ACC112 (cell line): ENCODE results near the gene ANKRD39.

Source experiments
- H2AFZ ChIP-seq: fragments of 200-600 bp; sonication (generic); one replicate; pipeline ENCODE4 v1.6.0; 2017; ENCODE audit warnings: antibody characterized with exemption, low read length; ENCODE audit not compliant: unreplicated experiment
- H3K27ac ChIP-seq: fragments of 200-600 bp; sonication (generic); 2 replicates; pipeline ENCODE4 v1.5.1; 2014; ENCODE audit warnings: low read depth, mild to moderate bottlenecking, antibody characterized with exemption, low read length, moderate library complexity
- H3K27me3 ChIP-seq: fragments of 200-600 bp; sonication (generic); 2 replicates; pipeline ENCODE4 v1.6.1; 2014; ENCODE audit warnings: mild to moderate bottlenecking, antibody characterized with exemption, low read length, moderate library complexity, mixed read lengths; ENCODE audit not compliant: insufficient read depth
- H3K36me3 ChIP-seq: fragments of 200-600 bp; sonication (generic); 2 replicates; pipeline ENCODE4 v1.6.1; 2016; ENCODE audit warnings: mild to moderate bottlenecking, antibody characterized with exemption, low read length, moderate library complexity, mixed read lengths; ENCODE audit not compliant: insufficient read depth
- H3K4me1 ChIP-seq: fragments of 200-600 bp; sonication (generic); one replicate; pipeline ENCODE4 v1.6.1; 2016; ENCODE audit warnings: low read length, mixed read lengths; ENCODE audit not compliant: insufficient read depth, unreplicated experiment, control insufficient read depth
- H3K4me3 ChIP-seq: fragments of 200-600 bp; sonication (generic); 2 replicates; pipeline ENCODE4 v1.5.1; 2014; ENCODE audit warnings: mild to moderate bottlenecking, low read depth, low read length
- H3K79me2 ChIP-seq: fragments of 200-600 bp; sonication (generic); one replicate; pipeline ENCODE4 v1.6.0; 2016; ENCODE audit warnings: low read length; ENCODE audit not compliant: control insufficient read depth, unreplicated experiment, insufficient read depth

The ANKRD39 gene

DNA sequence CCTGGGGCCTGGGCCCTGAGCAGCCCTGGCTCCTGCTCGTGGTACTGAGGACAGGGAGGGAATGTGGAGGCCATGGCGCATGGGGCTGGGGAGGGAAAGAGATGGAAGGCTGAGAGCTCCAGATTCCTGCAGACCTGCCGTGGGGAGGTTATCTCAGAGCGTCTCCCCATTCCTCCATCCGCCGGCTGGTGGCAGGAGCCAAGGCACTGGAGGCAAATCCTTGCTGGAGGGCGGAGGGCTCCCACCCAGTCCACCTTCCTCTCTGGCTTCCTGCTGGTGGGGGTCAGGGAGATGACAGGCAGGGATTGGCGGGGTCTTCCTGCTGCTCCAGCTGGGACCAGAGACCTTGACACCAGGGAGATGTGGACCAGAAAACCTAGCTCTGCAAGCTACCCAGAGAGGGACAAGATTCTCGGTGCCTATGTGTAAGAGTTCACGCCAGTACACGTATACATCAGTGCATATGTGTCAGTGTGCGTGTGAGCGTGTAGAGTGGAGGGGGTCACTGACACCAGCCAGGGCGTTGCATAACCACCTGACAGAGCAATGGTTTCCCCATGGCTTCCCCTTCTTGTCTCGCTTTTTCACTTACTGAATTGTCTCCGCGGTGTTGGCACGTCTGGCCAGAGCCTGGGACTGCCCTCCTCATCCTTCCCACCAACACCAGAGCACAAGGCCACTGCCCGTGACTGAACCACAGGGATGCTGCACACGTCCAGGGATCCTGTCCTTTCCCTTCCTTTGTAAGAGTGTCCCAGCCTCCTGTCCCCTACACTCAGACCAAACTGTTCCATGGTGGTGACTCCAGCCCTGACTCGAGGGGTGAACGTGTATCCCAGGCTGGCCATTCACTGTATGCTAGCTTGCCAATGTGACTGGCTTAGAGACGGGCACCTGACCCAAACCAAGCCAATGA lies 27.9 kb upstream of the ANKRD39 start:
- H3K4me1 ChIP-seq: no peaks in the 10 kb centered on the region
- peaks cover 17% of the 10 kb centered on the region for H3K27me3 ChIP-seq

DNA sequence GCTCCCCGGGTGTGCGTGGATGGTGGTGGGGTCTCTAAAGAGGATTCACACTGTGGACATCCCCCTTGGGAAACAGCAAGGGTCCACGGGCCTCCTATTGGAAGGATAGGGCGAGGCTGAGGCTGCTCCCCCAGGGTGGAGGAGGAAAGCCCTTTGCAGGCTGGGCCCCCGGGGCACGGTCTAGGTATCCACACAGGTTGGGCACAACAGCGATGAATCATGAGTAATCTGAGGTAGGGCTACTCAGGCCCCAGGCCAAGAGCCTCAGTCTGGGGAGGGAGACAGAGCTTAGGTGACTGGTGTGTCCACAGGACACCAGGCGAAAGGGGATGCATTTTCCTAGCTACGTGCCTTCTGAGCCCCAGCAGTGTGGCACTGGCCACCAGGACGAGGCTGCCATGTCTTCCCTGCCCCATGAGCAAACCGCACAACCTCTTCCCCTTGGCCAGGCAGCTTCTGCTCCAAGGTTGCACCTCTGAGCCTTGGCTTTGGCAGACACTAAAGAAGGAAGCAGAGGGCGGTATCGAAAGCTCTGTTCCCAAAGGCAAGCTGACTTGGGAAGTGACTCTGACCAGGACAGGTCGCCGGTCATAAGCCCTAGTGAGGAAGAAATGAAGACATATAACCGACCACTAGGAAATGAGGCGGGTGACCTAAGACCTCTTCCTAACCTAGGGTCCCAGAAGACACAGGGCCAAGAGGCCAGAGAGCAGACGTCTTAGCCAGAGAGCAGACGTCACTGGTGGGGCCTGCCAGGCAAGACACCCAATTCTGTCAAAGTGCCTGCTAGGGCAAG lies 26.7 kb upstream of the ANKRD39 start:
- Histone ChIP-seq H3K36me3 (no peaks in the 10 kb centered on the region), H3K27me3 (peaks cover 17% of the 10 kb centered on the region), H3K4me3 (no peak overlapping the region), H3K27ac (no peak overlapping the region), H3K4me1 (no peaks in the 10 kb centered on the region), H3K79me2 (no peaks in the 10 kb centered on the region), H2AFZ (no peak overlapping the region)

More for the DNA sequence above, 27.9 kb upstream of the ANKRD39 start:
- no peak overlapping the region for H3K4me3 ChIP-seq
- no peaks in the 10 kb centered on the region for H3K36me3 ChIP-seq
- H2AFZ ChIP-seq: no peak overlapping the region
- H3K27ac ChIP-seq: no peak overlapping the region
- no peaks in the 10 kb centered on the region for H3K79me2 ChIP-seq

DNA sequence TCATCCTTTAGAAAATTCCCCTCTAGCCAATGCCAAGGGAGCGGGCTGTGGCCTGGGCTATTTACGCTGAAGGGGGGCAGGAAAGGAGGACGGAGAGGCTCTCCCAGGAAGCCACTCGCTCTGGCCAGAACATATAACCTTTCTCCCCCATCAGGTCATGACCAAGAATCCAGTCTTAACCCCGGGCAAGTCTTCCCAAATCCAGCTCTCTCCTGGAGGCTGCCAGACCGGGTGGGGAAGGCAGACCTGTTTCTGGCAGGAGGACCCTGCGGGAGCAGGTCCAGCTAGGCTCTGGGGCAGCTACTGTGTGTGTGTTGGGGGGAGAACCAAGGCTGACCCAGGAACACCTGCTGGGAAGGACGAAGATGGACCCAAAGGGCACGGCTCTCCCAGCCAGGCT lies 25.5 kb upstream of the ANKRD39 start:
- peaks cover 17% of the 10 kb centered on the region for H3K27me3 ChIP-seq
- no peaks in the 10 kb centered on the region for H3K79me2 ChIP-seq
- H3K36me3 ChIP-seq: no peaks in the 10 kb centered on the region
- H3K4me3 ChIP-seq: no peak overlapping the region
- H3K4me1 ChIP-seq: no peaks in the 10 kb centered on the region
- no peak overlapping the region for H3K27ac ChIP-seq
- no peak overlapping the region for H2AFZ ChIP-seq

DNA sequence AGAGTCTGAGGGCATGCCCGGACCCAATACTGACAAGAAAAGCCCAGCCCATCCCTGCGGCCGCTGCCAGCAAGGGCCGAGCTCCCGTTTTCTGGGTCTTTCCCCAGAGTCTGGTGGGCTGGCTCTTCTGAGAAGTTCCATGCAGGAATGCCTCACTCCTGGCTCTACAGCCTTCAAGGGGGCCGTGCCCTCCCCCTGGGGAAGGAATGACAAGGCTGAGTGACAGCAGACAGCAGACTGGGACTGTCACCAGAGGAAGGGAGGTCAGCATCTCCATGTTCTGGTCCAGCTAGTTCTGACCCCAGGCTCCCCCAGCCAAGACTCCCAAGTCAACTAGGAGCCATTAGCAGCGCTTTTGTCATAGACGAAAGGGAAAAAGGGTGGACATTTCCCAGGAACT lies 25.1 kb upstream of the ANKRD39 start:
- no peak overlapping the region for H3K4me3 ChIP-seq
- H2AFZ ChIP-seq: no peak overlapping the region
- H3K4me1 ChIP-seq: no peaks in the 10 kb centered on the region
- no peak overlapping the region for H3K27ac ChIP-seq
- H3K27me3 ChIP-seq: peaks cover 17% of the 10 kb centered on the region
- no peaks in the 10 kb centered on the region for H3K79me2 ChIP-seq
- no peaks in the 10 kb centered on the region for H3K36me3 ChIP-seq

DNA sequence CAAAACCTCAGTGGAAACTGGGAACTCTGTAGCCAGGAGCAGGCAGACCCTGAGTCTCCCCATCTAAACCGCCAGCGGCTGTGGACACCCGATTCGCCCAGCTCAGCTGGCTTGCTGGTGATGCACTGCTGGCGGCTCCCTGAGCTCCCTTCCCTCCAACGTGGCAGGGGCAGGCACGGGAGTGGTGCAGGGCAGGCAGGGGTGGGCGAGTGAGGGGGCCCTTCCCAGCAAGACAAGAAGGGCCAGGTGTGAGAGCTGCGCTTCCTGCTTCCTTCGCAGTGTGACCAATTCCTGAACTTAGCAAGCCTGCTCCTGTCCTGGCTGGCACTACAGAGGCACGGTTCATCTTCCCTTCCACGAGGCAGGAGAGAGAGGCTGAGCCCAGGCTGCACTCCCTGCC lies 24.4 kb upstream of the ANKRD39 start:
- no peaks in the 10 kb centered on the region for H3K4me1 ChIP-seq

DNA sequence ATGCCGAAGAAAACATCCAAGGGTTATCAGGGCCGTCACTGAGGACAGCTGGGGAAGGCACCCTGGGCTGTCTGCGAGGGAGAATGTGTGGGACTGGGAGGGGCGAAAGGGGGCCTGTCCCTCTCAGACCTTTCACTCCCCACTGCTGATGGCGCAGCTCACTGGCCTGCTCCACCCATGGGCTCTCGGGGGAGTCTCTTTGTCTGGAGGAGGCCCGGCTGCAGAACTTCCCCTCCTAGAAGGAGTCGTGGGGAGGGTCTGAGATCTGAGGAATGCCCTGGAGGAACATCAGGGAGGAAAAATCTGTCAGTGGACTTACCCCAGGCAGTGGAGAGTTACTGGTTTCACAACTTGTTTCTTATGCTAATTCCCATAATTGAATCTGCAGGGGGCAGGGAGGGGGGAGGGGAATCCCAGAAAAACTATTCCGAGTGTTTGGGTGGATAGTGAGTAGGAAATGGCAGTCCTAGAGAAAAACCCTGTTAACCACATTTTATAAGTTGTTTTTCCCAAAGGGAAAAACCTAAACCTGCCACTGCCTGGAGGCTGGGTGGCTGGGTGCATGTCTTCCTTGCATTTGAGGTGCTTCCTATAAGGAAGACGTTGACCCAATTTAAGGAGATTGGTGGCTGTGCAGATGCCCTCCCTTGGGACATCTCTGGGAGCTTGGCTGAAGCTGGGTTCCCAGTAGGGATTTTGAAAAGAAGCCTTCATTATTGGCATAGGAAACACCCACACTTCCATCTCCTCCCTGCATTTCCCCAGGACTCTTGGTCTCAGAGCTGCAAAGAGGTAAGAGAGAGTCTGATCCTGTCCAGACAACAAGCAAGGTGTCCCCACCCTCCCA lies 23.8 kb upstream of the ANKRD39 start:
- no peaks in the 10 kb centered on the region for H3K79me2 ChIP-seq
- H3K4me1 ChIP-seq: peaks cover under 1% of the 10 kb centered on the region
- H3K4me3 ChIP-seq: no peak overlapping the region
- no peaks in the 10 kb centered on the region for H3K36me3 ChIP-seq
- no peak overlapping the region for H2AFZ ChIP-seq
- no peak overlapping the region for H3K27ac ChIP-seq
- peaks cover 17% of the 10 kb centered on the region for H3K27me3 ChIP-seq

More for the DNA sequence above, 24.4 kb upstream of the ANKRD39 start:
- no peak overlapping the region for H3K4me3 ChIP-seq
- no peaks in the 10 kb centered on the region for H3K79me2 ChIP-seq
- peaks cover 17% of the 10 kb centered on the region for H3K27me3 ChIP-seq
- H3K27ac ChIP-seq: no peak overlapping the region
- no peaks in the 10 kb centered on the region for H3K36me3 ChIP-seq
- no peak overlapping the region for H2AFZ ChIP-seq

DNA sequence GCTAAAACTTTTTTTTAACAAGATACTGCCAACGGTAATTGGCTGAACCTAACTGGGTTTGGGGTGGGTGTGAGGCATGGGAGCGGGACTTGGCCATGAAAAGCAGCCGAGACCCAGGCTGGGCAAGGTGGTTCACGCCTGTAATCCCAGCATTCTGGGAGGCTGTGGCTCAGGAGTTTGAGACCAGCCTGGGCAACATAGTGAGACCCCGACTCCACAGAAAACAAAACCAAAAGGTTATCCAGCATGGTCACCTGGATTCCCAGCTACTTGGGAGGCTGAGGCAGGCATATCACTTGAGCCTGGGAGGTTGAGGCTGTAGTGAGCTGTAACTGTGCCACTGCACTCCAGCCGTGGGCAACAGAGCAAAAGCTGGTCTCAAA lies 23.1 kb upstream of the ANKRD39 start:
- Histone ChIP-seq H3K79me2 (no peaks in the 10 kb centered on the region), H3K36me3 (no peaks in the 10 kb centered on the region), H2AFZ (no peak overlapping the region), H3K4me1 (peaks cover 7% of the 10 kb centered on the region), H3K27me3 (peaks cover 17% of the 10 kb centered on the region), H3K4me3 (no peak overlapping the region), H3K27ac (no peak overlapping the region)

DNA sequence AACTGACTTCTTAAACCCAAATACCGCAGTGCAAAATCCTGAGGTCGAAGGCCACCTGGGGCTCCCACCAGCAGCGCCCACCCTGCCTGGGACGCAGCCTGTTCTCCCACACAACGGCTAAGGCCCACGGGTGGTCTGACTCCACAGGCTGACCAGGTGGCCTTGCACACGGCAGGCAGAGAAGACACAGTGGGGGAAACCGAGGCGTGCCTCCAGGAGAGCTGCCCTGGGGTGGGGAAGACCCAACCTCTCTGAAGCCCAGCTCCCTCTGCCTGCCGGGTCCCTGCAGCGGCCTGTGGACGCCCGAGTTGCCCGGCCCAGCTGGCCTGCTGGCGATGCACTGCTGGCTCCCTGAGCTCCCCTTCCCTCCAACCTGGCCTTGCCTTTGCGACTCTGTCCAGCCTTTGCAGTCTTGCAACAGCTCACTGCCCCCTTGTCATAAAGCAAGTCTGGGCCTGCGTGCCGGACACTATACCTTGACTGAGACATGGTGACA lies 21.8 kb upstream of the ANKRD39 start:
- Histone ChIP-seq H3K36me3 (no peaks in the 10 kb centered on the region), H2AFZ (no peak overlapping the region), H3K4me1 (peaks cover 7% of the 10 kb centered on the region)

DNA sequence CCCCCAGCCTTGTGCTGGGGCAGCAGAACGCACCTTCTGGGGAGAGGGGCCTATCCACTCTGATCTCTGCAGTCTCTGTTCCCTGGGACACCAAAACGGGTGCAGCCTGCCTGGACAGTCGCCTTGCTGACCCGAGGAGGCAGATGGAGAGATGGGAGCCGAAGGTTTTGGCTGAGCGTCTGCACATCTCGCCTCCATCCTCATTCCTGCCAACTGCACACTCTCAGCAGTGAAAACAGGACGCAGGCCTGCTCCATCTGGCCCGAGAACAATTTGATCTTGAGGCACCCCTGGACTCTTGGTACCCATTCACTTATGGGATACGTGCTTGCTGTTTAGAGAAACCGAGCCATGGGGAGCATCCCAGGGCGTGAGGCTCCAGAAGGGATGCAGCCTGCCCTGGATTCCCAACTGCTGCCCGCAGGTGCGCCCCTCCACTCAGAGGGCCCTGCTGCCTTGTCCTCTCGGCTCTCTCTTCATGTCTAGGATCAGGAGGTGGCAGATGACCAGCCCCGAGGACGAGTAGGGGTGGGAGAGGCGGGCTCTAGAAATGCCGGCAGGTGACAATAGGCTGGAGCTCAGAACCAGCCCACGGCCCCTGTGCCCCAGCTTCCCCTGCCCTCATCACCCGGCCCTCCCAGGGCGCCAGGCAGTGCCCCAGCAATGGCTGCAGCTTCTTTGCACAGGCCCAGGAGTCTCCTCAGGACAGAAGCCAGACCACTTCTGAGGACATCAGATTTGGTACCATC lies 21.2 kb upstream of the ANKRD39 start:
- peaks cover 8% of the 10 kb centered on the region for H3K4me1 ChIP-seq
- no peak overlapping the region for H2AFZ ChIP-seq
- H3K4me3 ChIP-seq: no peak overlapping the region
- no peaks in the 10 kb centered on the region for H3K36me3 ChIP-seq
- no peak overlapping the region for H3K27ac ChIP-seq
- H3K79me2 ChIP-seq: no peaks in the 10 kb centered on the region
- H3K27me3 ChIP-seq: peaks cover 17% of the 10 kb centered on the region

More for the DNA sequence above, 21.8 kb upstream of the ANKRD39 start:
- H3K4me3 ChIP-seq: no peak overlapping the region
- no peak overlapping the region for H3K27ac ChIP-seq
- H3K79me2 ChIP-seq: no peaks in the 10 kb centered on the region
- H3K27me3 ChIP-seq: peaks cover 17% of the 10 kb centered on the region
